ENCODE results near the gene YTHDC1. TPM values are rescaled to one million over a fixed set of nuclear protein-coding genes. Genes with fewer than 3 reads are reported as not detected.

YTHDC1 gene
- polyA plus RNA-seq, 1 of the 3 experiments (the other 2 are of a cell fraction) = 31.3 TPM

DNA sequence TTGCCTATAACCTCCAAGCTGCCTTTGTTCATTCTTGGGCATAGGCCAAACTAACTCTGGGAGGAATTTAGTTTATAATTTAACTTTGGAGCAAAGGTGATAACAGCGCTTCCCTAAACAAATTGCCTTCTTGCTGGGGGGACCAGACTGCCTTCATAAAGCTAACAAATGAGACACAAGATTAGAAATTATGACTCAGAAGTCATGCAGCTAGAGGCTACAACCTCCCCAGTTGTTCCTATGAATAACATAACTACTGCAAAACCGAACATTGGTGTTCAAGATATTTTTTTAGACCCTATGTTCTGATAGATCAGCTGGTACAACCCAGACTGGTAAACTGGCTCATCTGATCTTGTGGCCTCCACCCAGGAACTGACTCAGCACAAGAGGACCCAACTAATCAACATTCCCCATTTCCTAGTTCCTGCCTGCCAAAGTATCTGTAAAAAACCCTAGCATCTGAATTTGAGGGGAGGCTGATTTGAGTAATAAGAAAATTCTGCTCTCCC is 82.4 kb downstream of the YTHDC1 start:
- TF ChIP-seq EZH2phosphoT487 (IDR thresholded peaks at IDR 0.05; ENCODE audit: borderline replicate concordance, low read depth) = no peak
- no peak for TF ChIP-seq TAF1 (IDR thresholded peaks at IDR 0.05; ENCODE audit: borderline replicate concordance, low read depth, low read length)
- TF ChIP-seq NRF1 (IDR thresholded peaks at IDR 0.05; ENCODE audit: low read depth, low read length) = no peak
- TF ChIP-seq, protein P1, sequence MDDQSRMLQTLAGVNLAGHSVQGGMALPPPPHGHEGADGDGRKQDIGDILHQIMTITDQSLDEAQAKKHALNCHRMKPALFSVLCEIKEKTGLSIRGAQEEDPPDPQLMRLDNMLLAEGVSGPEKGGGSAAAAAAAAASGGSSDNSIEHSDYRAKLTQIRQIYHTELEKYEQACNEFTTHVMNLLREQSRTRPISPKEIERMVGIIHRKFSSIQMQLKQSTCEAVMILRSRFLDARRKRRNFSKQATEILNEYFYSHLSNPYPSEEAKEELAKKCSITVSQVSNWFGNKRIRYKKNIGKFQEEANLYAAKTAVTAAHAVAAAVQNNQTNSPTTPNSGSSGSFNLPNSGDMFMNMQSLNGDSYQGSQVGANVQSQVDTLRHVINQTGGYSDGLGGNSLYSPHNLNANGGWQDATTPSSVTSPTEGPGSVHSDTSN (IDR thresholded peaks at IDR 0.05) = no peak
- TF ChIP-seq, protein P2, sequence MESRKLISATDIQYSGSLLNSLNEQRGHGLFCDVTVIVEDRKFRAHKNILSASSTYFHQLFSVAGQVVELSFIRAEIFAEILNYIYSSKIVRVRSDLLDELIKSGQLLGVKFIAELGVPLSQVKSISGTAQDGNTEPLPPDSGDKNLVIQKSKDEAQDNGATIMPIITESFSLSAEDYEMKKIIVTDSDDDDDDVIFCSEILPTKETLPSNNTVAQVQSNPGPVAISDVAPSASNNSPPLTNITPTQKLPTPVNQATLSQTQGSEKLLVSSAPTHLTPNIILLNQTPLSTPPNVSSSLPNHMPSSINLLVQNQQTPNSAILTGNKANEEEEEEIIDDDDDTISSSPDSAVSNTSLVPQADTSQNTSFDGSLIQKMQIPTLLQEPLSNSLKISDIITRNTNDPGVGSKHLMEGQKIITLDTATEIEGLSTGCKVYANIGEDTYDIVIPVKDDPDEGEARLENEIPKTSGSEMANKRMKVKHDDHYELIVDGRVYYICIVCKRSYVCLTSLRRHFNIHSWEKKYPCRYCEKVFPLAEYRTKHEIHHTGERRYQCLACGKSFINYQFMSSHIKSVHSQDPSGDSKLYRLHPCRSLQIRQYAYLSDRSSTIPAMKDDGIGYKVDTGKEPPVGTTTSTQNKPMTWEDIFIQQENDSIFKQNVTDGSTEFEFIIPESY (IDR thresholded peaks at IDR 0.05; ENCODE audit: borderline replicate concordance, low read depth) = no peak
- no peak for TF ChIP-seq RXRA (IDR thresholded peaks at IDR 0.05; ENCODE audit: borderline replicate concordance, low read depth)
- TF ChIP-seq RAD21 (IDR thresholded peaks at IDR 0.05; ENCODE audit: low read length) = no peak
- TF ChIP-seq, protein P3, sequence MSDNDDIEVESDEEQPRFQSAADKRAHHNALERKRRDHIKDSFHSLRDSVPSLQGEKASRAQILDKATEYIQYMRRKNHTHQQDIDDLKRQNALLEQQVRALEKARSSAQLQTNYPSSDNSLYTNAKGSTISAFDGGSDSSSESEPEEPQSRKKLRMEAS (IDR thresholded peaks at IDR 0.05; ENCODE audit: low read depth) = no peak
- no peak for TF ChIP-seq RCOR1 (IDR thresholded peaks at IDR 0.05; ENCODE audit: low read length)
- TF ChIP-seq TEAD4 (IDR thresholded peaks at IDR 0.05; ENCODE audit: borderline replicate concordance, insufficient read depth) = no peak
- Histone ChIP-seq H2AFZ (ENCODE audit: low read depth) (no peak overlapping the region), H3K27ac (ENCODE audit: low read depth in 2 of 2, low read length in 1 of 2) (no peak overlapping the region), H3K27me3 (ENCODE audit: insufficient read depth) (no peaks in the 10 kb centered on the region; the same call in 1 of the 2 replicates), H3K9me2 (no peaks in the 10 kb centered on the region), H3K4me3 (ENCODE audit: low read depth in 2 of 2, low read length in 1 of 2) (no peak overlapping the region), H3K36me3 (replicated peaks in 1 of 2; ENCODE audit: control insufficient read depth in 1 of 2, insufficient read depth in 2 of 2, low read length in 1 of 2) (no peaks in the 10 kb centered on the region), H3K9me3 (no peaks in the 10 kb centered on the region), H3K4me2 (no peak overlapping the region), H4K20me1 (ENCODE audit: insufficient read depth) (no peaks in the 10 kb centered on the region), H3F3A (replicated peaks; ENCODE audit: insufficient read depth) (no peaks in the 10 kb centered on the region), H3K4me1 (ENCODE audit: control insufficient read depth in 1 of 2, insufficient read depth in 2 of 2, low read depth in 1 of 2, low read length in 1 of 2) (no peaks in the 10 kb centered on the region), H3K79me2 (ENCODE audit: insufficient read depth) (no peaks in the 10 kb centered on the region), H3K9ac (no peak overlapping the region)
- ChIA-PET POLR2A (no interaction called here), CTCF (interaction anchor here (1.3 kb wide), 1 partner anchor 108 kb away, joined by 6 read pairs; no protein-coding TSS in a partner anchor)
- 0% methylated on average over 2 of the region's 2 CpGs for WGBS (ENCODE audit: low lambda C conversion rate)
- DNase-seq = no peak

DNA sequence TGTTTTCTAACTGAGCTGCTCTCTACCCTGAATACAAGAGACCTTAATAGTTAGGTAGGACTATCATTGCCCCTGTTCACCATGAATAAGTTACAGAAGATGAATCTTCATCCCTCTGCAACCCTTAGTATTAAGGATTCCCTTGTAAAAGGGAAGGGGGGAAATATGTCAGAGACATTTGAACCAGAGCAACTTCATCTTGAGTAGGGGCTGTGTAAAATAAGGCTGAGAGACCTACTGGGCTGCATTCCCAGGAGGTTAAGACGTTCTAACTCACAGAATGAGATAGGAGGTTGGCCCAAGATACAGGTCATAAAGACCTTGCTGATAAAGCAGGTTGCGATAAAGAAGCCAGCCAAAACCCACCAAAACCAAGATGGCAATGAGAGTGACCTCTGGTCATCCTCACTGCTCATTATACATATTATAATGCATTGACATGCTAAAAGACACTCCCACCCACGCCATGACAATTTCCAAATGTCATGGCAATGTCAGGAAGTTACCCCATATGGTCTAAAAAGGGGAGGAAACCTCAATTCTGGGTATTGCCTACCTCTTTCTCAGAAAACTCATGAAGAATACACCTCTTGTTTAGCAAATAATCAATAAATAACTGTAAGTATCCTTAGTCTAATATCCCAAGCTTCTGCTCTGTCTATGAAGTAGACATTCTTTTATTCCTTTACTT is 84.9 kb downstream of the YTHDC1 start:
- WGBS (ENCODE audit: low lambda C conversion rate) = 4% methylated on average over 3 of the region's 3 CpGs
- H3K9me3 ChIP-seq = no peaks in the 10 kb centered on the region
- no peak overlapping the region for H3K4me2 ChIP-seq
- no peaks in the 10 kb centered on the region for H3K79me2 ChIP-seq (ENCODE audit: insufficient read depth)
- H3K27me3 ChIP-seq (ENCODE audit: insufficient read depth) = no peaks in the 10 kb centered on the region; the same call in 1 of the 2 replicates
- H3K9me2 ChIP-seq = no peaks in the 10 kb centered on the region
- no peak overlapping the region for H2AFZ ChIP-seq (ENCODE audit: low read depth)
- no peaks in the 10 kb centered on the region for H3K4me1 ChIP-seq (ENCODE audit: control insufficient read depth in 1 of 2, insufficient read depth in 2 of 2, low read depth in 1 of 2, low read length in 1 of 2)
- H3F3A ChIP-seq (replicated peaks; ENCODE audit: insufficient read depth) = no peaks in the 10 kb centered on the region
- H3K9ac ChIP-seq = no peak overlapping the region
- CTCF ChIA-PET = no interaction called here
- H3K27ac ChIP-seq (ENCODE audit: low read depth in 2 of 2, low read length in 1 of 2) = no peak overlapping the region
- H3K4me3 ChIP-seq (ENCODE audit: low read depth in 2 of 2, low read length in 1 of 2) = no peak overlapping the region
- DNase-seq = no peak
- POLR2A ChIA-PET = no interaction called here
- no peaks in the 10 kb centered on the region for H3K36me3 ChIP-seq (replicated peaks in 1 of 2; ENCODE audit: control insufficient read depth in 1 of 2, insufficient read depth in 2 of 2, low read length in 1 of 2)
- H4K20me1 ChIP-seq (ENCODE audit: insufficient read depth) = no peaks in the 10 kb centered on the region
- no peak for TF ChIP-seq NRF1 (IDR thresholded peaks at IDR 0.05; ENCODE audit: low read depth, low read length)
- TF ChIP-seq SIN3A (IDR thresholded peaks at IDR 0.05; ENCODE audit: borderline replicate concordance, low read depth, low read length) = no peak
- no peak for TF ChIP-seq RXRA (IDR thresholded peaks at IDR 0.05; ENCODE audit: borderline replicate concordance, low read depth)
- TF ChIP-seq ELF1 (IDR thresholded peaks at IDR 0.05) = no peak
- no peak for TF ChIP-seq FOXM1 (IDR thresholded peaks at IDR 0.05; ENCODE audit: low read depth)
- TF ChIP-seq, protein P4, sequence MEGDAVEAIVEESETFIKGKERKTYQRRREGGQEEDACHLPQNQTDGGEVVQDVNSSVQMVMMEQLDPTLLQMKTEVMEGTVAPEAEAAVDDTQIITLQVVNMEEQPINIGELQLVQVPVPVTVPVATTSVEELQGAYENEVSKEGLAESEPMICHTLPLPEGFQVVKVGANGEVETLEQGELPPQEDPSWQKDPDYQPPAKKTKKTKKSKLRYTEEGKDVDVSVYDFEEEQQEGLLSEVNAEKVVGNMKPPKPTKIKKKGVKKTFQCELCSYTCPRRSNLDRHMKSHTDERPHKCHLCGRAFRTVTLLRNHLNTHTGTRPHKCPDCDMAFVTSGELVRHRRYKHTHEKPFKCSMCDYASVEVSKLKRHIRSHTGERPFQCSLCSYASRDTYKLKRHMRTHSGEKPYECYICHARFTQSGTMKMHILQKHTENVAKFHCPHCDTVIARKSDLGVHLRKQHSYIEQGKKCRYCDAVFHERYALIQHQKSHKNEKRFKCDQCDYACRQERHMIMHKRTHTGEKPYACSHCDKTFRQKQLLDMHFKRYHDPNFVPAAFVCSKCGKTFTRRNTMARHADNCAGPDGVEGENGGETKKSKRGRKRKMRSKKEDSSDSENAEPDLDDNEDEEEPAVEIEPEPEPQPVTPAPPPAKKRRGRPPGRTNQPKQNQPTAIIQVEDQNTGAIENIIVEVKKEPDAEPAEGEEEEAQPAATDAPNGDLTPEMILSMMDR (IDR thresholded peaks at IDR 0.05) = no peak
- TF ChIP-seq RFX5 (IDR thresholded peaks at IDR 0.05; ENCODE audit: low read length) = no peak
- no peak for TF ChIP-seq MEF2A (IDR thresholded peaks at IDR 0.05; ENCODE audit: borderline replicate concordance, low read depth)
- TF ChIP-seq, protein P5, sequence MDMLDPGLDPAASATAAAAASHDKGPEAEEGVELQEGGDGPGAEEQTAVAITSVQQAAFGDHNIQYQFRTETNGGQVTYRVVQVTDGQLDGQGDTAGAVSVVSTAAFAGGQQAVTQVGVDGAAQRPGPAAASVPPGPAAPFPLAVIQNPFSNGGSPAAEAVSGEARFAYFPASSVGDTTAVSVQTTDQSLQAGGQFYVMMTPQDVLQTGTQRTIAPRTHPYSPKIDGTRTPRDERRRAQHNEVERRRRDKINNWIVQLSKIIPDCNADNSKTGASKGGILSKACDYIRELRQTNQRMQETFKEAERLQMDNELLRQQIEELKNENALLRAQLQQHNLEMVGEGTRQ (IDR thresholded peaks at IDR 0.05; ENCODE audit: borderline replicate concordance, low read depth, low read length) = no peak
- no peak for TF ChIP-seq RAD21 (IDR thresholded peaks at IDR 0.05; ENCODE audit: low read length)
- no peak for TF ChIP-seq FOSL2 (IDR thresholded peaks at IDR 0.05; ENCODE audit: borderline replicate concordance, low read depth)
- TF ChIP-seq GABPA (IDR thresholded peaks at IDR 0.05; ENCODE audit: low read depth) = no peak
- TF ChIP-seq CHD2 (IDR thresholded peaks at IDR 0.05; ENCODE audit: low read length, partially characterized antibody) = no peak

Data from SK-N-SH (cell line).